NCI-H2029 (cell line): ENCODE results near the gene NMNAT2.

Experiments used
- DNase-seq: peaks from one replicate; lab custom pipeline; 2025; lab: John Stamatoyannopoulos, UW

The NMNAT2 gene

GRCh38 chr1:183210681-183211080 is 207.5 kb downstream of the NMNAT2 start:
- no peak for DNase-seq

- peak; percentile 45 for DNase-seq
Measured at GRCh38 chr1:183209533-183210158, 208.5 kb downstream of the NMNAT2 start.

- DNase-seq: no peak
Measured at GRCh38 chr1:183206538-183207122, 211.6 kb downstream of the NMNAT2 start.

GRCh38 chr1:183205196-183205781 is 212.9 kb downstream of the NMNAT2 start:
- DNase-seq: no peak

- no peak for DNase-seq
Measured at GRCh38 chr1:183203094-183203493, 215.1 kb downstream of the NMNAT2 start.

- no peak for DNase-seq
Measured at GRCh38 chr1:183200451-183200850, 217.7 kb downstream of the NMNAT2 start.

- no peak for DNase-seq
Measured at GRCh38 chr1:183199304-183199703, 218.9 kb downstream of the NMNAT2 start.

GRCh38 chr1:183198463-183198862 is 219.7 kb downstream of the NMNAT2 start:
- no peak for DNase-seq
